GM20000 (cell line): ENCODE measurements around the gene MOV10L1.

Experiments used
- DNase-seq: peaks from one replicate; pipeline ENCODE4 v3.0.0; 2012; ENCODE audit warnings: low spot score
- TF ChIP-seq, protein P1 (sequence below): IDR thresholded peaks from 2 replicates; pipeline ENCODE4 v1.5.1; 2012; ENCODE audit warnings: mild to moderate bottlenecking, control low read depth; ENCODE audit errors: extremely low read depth, missing control alignments

The MOV10L1 gene

GRCh38 chr22:50114221-50115021, 24.6 kb downstream of the MOV10L1 start:
- TF ChIP-seq, protein P1, sequence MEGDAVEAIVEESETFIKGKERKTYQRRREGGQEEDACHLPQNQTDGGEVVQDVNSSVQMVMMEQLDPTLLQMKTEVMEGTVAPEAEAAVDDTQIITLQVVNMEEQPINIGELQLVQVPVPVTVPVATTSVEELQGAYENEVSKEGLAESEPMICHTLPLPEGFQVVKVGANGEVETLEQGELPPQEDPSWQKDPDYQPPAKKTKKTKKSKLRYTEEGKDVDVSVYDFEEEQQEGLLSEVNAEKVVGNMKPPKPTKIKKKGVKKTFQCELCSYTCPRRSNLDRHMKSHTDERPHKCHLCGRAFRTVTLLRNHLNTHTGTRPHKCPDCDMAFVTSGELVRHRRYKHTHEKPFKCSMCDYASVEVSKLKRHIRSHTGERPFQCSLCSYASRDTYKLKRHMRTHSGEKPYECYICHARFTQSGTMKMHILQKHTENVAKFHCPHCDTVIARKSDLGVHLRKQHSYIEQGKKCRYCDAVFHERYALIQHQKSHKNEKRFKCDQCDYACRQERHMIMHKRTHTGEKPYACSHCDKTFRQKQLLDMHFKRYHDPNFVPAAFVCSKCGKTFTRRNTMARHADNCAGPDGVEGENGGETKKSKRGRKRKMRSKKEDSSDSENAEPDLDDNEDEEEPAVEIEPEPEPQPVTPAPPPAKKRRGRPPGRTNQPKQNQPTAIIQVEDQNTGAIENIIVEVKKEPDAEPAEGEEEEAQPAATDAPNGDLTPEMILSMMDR: no peak
- DNase-seq: no peak

DNA sequence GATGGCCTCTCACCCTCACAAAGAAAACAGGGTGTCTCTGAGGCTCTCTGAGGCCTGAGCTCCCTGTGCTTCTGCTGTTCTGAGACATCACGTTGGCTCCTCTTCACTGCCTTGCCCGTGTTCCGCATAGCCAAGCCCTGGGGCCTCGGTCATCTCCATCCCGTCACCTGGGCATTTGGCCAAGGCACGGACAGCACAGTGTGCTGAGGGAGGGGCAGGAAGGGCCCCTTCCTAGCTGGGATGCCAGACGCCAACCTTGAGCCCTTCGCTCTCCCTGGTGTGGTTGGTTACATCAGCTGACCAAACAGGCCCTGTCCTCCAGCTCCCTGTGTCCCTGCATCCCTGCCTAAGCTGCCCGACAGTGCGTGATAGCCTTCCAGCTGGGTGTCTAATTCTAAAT, 25.9 kb downstream of the MOV10L1 start:
- DNase-seq: no peak
- TF ChIP-seq, protein P1: no peak

GRCh38 chr22:50117168-50117762, 27.5 kb downstream of the MOV10L1 start:
- no peak for DNase-seq
- TF ChIP-seq, protein P1: no peak

DNA sequence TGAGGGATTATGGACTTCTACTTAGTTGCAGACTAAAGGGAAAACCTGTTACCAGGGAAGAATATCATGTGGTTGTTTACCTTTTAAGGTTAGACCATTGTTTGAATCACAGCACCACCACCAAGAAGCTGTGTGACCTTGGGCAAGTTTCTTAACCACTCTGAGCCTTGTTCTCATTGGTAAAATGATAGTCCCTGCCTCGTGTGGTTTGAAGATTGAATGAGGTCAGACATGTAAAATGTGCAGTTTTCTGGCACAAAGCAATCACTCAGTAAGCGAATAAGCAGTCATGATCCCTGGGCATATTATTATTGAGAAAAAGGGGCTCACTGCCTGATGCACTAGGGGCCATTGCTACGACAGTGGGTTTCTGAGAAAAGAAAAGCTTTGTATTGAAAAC, 28.3 kb downstream of the MOV10L1 start:
- TF ChIP-seq, protein P1: no peak
- no peak for DNase-seq

- TF ChIP-seq, protein P1: no peak
- no peak for DNase-seq
Measured at GRCh38 chr22:50118557-50119168, 28.9 kb downstream of the MOV10L1 start.

GRCh38 chr22:50119169-50119767, 29.5 kb downstream of the MOV10L1 start:
- DNase-seq: no peak
- TF ChIP-seq, protein P1: no peak
